SK-N-SH (cell line): ENCODE measurements around the gene ITM2C. TPM values are rescaled to one million over a fixed set of nuclear protein-coding genes. Genes with fewer than 3 reads are reported as not detected.

ENCODE experiments used
- CTCF ChIA-PET: fragments of 300-600, 350-600 bp; formaldehyde crosslinking; extraction: SDS; loops from one replicate; lab custom pipeline; 2021; lab: Yijun Ruan, JAX
- POLR2A ChIA-PET: fragments of 350-600 bp; sonication (Branson Sonifier 250); formaldehyde crosslinking; extraction: SDS; loops from one replicate; lab custom pipeline; 2020; ENCODE audit warnings: antibody characterized with exemption, inconsistent platforms; lab: Yijun Ruan, JAX
- DNase-seq: peaks from one replicate; pipeline ENCODE4 v3.0.0; 2012
- H2AFZ ChIP-seq: fragments of 200-600 bp; sonication (generic); 2 replicates; pipeline ENCODE4 v1.8.1; 2016; ENCODE audit warnings: antibody characterized with exemption, mild to moderate bottlenecking, low read depth
- H3F3A ChIP-seq: fragments of 200-600 bp; sonication (generic); replicated peaks from 2 replicates; pipeline ENCODE3; 2016; ENCODE audit warnings: antibody characterized with exemption, mild to moderate bottlenecking; ENCODE audit not compliant: insufficient read depth
- H3K27ac ChIP-seq, 2 experiments: fragments of 200-500 bp in 1 of 2; fragments of 200-600 bp in 1 of 2; sonication (Bioruptor generic) in 1 of 2; sonication (generic), shearing (Covaris generic) in 1 of 2; 2 replicates each; pipeline versions ENCODE4 v1.5.1 to v1.6.1; 2014 to 2016; ENCODE audit warnings: low read depth in 2 of 2, inconsistent platforms in 1 of 2, low read length in 1 of 2, mild to moderate bottlenecking in 1 of 2, mixed read lengths in 1 of 2
- H3K27me3 ChIP-seq: fragments of 200-600 bp; sonication (generic), shearing (Covaris generic); 2 replicates; pipeline ENCODE4 v1.6.1; 2016; ENCODE audit warnings: mixed run types; ENCODE audit not compliant: insufficient read depth
- H3K36me3 ChIP-seq, 2 experiments: fragments of 200-500 bp in 1 of 2; fragments of 200-600 bp in 1 of 2; sonication (Bioruptor generic) in 1 of 2; sonication (generic) in 1 of 2; replicated peaks in 1 of 2; 2 replicates each; pipeline versions ENCODE3 to v1.5.1; 2014 to 2016; ENCODE audit warnings: low read length in 1 of 2, mild to moderate bottlenecking in 1 of 2; ENCODE audit not compliant: insufficient read depth in 2 of 2, control insufficient read depth in 1 of 2
- H3K4me1 ChIP-seq, 2 experiments: fragments of 200-500 bp in 1 of 2; fragments of 200-600 bp in 1 of 2; sonication (Bioruptor generic) in 1 of 2; sonication (generic), shearing (Covaris generic) in 1 of 2; 2 replicates each; pipeline versions ENCODE4 v1.5.1 to v1.6.1; 2014 to 2016; ENCODE audit warnings: low read depth in 1 of 2, low read length in 1 of 2, mixed run types in 1 of 2; ENCODE audit not compliant: insufficient read depth in 2 of 2, control insufficient read depth in 1 of 2
- H3K4me2 ChIP-seq: fragments of 200-600 bp; sonication (generic), shearing (Covaris generic); 2 replicates; pipeline ENCODE4 v1.6.1; 2017; ENCODE audit warnings: mixed run types
- H3K4me3 ChIP-seq, 2 experiments: fragments of 200-500 bp in 1 of 2; fragments of 200-600 bp in 1 of 2; sonication (Bioruptor generic) in 1 of 2; sonication (generic), shearing (Covaris generic) in 1 of 2; 2 replicates each; pipeline versions ENCODE4 v1.5.1 to v1.8.1; 2014 to 2016; ENCODE audit warnings: low read depth in 2 of 2, inconsistent platforms in 1 of 2, low read length in 1 of 2, mild to moderate bottlenecking in 1 of 2, mixed read lengths in 1 of 2, moderate library complexity in 1 of 2
- H3K79me2 ChIP-seq: fragments of 200-600 bp; sonication (generic); 2 replicates; pipeline ENCODE4 v1.8.1; 2017; ENCODE audit warnings: mild to moderate bottlenecking; ENCODE audit not compliant: insufficient read depth
- H3K9ac ChIP-seq: fragments of 200-600 bp; sonication (generic); 2 replicates; pipeline ENCODE4 v1.6.1; 2017; ENCODE audit warnings: mixed run types
- H3K9me2 ChIP-seq: fragments of 200-600 bp; sonication (generic); 2 replicates; pipeline ENCODE4 v1.6.1; 2017; ENCODE audit warnings: mixed run types
- H3K9me3 ChIP-seq: fragments of 200-600 bp; sonication (generic); 2 replicates; pipeline ENCODE4 v1.6.1; 2017; ENCODE audit warnings: mixed run types, mild to moderate bottlenecking, moderate library complexity
- H4K20me1 ChIP-seq: fragments of 200-600 bp; sonication (generic); 2 replicates; pipeline ENCODE4 v1.6.1; 2017; ENCODE audit warnings: mild to moderate bottlenecking, mixed run types; ENCODE audit not compliant: insufficient read depth
- CHD2 ChIP-seq: fragments of 150-350 bp; IDR thresholded peaks from 2 replicates; pipeline ENCODE4 v1.6.1; 2018; ENCODE audit warnings: low read length; ENCODE audit not compliant: partially characterized antibody
- EP300 ChIP-seq, 2 experiments: IDR thresholded peaks; 2 replicates each; pipeline versions ENCODE4 v1.4.0 to v1.6.1; 2012; ENCODE audit warnings: borderline replicate concordance in 1 of 2, low read depth in 1 of 2, low read length in 1 of 2
- EZH2phosphoT487 ChIP-seq: fragments of 200-600 bp; sonication (generic); IDR thresholded peaks from 2 replicates; pipeline ENCODE4 v1.6.1; 2017; ENCODE audit warnings: low read depth, mixed run types, mild to moderate bottlenecking, antibody characterized with exemption, moderate library complexity, borderline replicate concordance
- FOXJ3 ChIP-seq: sonication (generic); formaldehyde crosslinking; IDR thresholded peaks from 2 replicates; pipeline ENCODE4 v1.5.1; 2020; ENCODE audit warnings: mild to moderate bottlenecking, missing genetic modification reagents
- FOXM1 ChIP-seq: IDR thresholded peaks from 2 replicates; pipeline ENCODE4 v1.4.0; 2012; ENCODE audit warnings: low read depth, mild to moderate bottlenecking
- GABPA ChIP-seq: IDR thresholded peaks from 2 replicates; pipeline ENCODE4 v1.4.0; 2012; ENCODE audit warnings: low read depth, mild to moderate bottlenecking
- GATA2 ChIP-seq: sonication (generic); formaldehyde crosslinking; IDR thresholded peaks from 2 replicates; pipeline ENCODE4 v1.5.0; 2020; ENCODE audit warnings: mild to moderate bottlenecking, missing genetic modification reagents
- IRF3 ChIP-seq: fragments of 150-350 bp; IDR thresholded peaks from 2 replicates; pipeline ENCODE4 v1.6.1; 2016; ENCODE audit warnings: mild to moderate bottlenecking, low read depth, low read length
- JUND ChIP-seq: IDR thresholded peaks from 2 replicates; pipeline ENCODE4 v1.4.0; 2012
- MXI1 ChIP-seq: IDR thresholded peaks from 2 replicates; pipeline ENCODE4 v1.6.1; 2012; ENCODE audit warnings: mild to moderate bottlenecking, low read depth, low read length, improper control_type of control experiment
- NFIC ChIP-seq: IDR thresholded peaks from 2 replicates; pipeline ENCODE4 v1.4.0; 2012; ENCODE audit warnings: borderline replicate concordance
- PBX3 ChIP-seq: IDR thresholded peaks from 2 replicates; pipeline ENCODE4; 2012
- RAD21 ChIP-seq: IDR thresholded peaks from 2 replicates; pipeline ENCODE4 v1.6.1; 2012; ENCODE audit warnings: mild to moderate bottlenecking, low read length
- RCOR1 ChIP-seq: fragments of 150-350 bp; IDR thresholded peaks from 2 replicates; pipeline ENCODE4 v1.6.1; 2017; ENCODE audit warnings: antibody characterized with exemption, low read length
- REST ChIP-seq: IDR thresholded peaks from 2 replicates; pipeline ENCODE4 v1.6.1; 2012; ENCODE audit warnings: mild to moderate bottlenecking, low read depth, low read length, moderate library complexity
- RFX5 ChIP-seq: IDR thresholded peaks from 2 replicates; pipeline ENCODE4 v1.6.1; 2012; ENCODE audit warnings: mild to moderate bottlenecking, improper control_type of control experiment, low read length
- SIN3A ChIP-seq: IDR thresholded peaks from 2 replicates; pipeline ENCODE4 v1.6.1; 2012; ENCODE audit warnings: low read depth, mild to moderate bottlenecking, low read length, moderate library complexity, borderline replicate concordance
- TEAD4 ChIP-seq: IDR thresholded peaks from 2 replicates; pipeline ENCODE4 v1.4.0; 2012; ENCODE audit warnings: mild to moderate bottlenecking, borderline replicate concordance; ENCODE audit not compliant: insufficient read depth
- USF2 ChIP-seq: fragments of 150-350 bp; IDR thresholded peaks from 2 replicates; pipeline ENCODE4 v1.6.1; 2017; ENCODE audit warnings: antibody characterized with exemption, low read length, low read depth, borderline replicate concordance
- YY1 ChIP-seq: IDR thresholded peaks from 2 replicates; pipeline ENCODE4 v1.4.0; 2012; ENCODE audit warnings: low read depth, mild to moderate bottlenecking
- ZBTB33 ChIP-seq: IDR thresholded peaks from 2 replicates; pipeline ENCODE4 v1.4.0; 2012; ENCODE audit warnings: low read depth, borderline replicate concordance
- WGBS: methylation state at CpG from one replicate; pipeline ENCODE4 v1.1.6; 2017; ENCODE audit warnings: low lambda C conversion rate; 5-methylcytosine and 5-hydroxymethylcytosine counted together
- polyA plus RNA-seq, 3 experiments: library from polyadenylated mRNA; depleted of rRNA; stranded (reverse); fragments of >200 nt; gene quantifications; 2 replicates each; pipeline ENCODE4 v1.2.3, GENCODE V29; 2012

The ITM2C gene
- polyA plus RNA-seq, 1 of the 3 experiments (the other 2 are of a cell fraction), result 288 TPM

- TF ChIP-seq REST, result no peak
- no peak for TF ChIP-seq PBX3
- TF ChIP-seq RAD21, result peak; percentile 94
- TF ChIP-seq, all 33 proteins: peak for 3
Observed at GRCh38 chr2:230824406-230824978, 40.2 kb upstream of the ITM2C start (continued).

GRCh38 chr2:230825354-230825753 is 39.4 kb upstream of the ITM2C start:
- ChIA-PET CTCF (interaction anchor here (0.7 to 8.5 kb wide), 6 partner anchors 13 to 228 kb away, joined by 3 to 171 read pairs (median 10); no protein-coding TSS in a partner anchor), POLR2A (no interaction called here)
- TF ChIP-seq EP300 (IDR thresholded peaks at IDR 0.05; ENCODE audit: borderline replicate concordance in 1 of 2, low read depth in 1 of 2, low read length in 1 of 2) (no peak), RFX5 (no peak), RCOR1 (no peak), JUND (no peak), RAD21 (no peak), TEAD4 (no peak), YY1 (no peak), ZBTB33 (no peak), GABPA (no peak), FOXM1 (no peak), FOXJ3 (no peak), SIN3A (no peak), CHD2 (no peak), MXI1 (no peak), GATA2 (no peak), EZH2phosphoT487 (no peak), USF2 (no peak), IRF3 (no peak), PBX3 (no peak), NFIC (no peak)
- no peaks in the 10 kb centered on the region for H3K27me3 ChIP-seq
- H3K4me3 ChIP-seq, result no peak overlapping the region
- H3K9me2 ChIP-seq, result no peaks in the 10 kb centered on the region
- DNase-seq, result no peak
- 34% methylated on average over 1 of the region's 1 CpG for WGBS
- H3K4me2 ChIP-seq, result no peak overlapping the region
- no peak overlapping the region for H3K27ac ChIP-seq
- no peaks in the 10 kb centered on the region for H3K79me2 ChIP-seq
- no peaks in the 10 kb centered on the region for H3F3A ChIP-seq
- H3K4me1 ChIP-seq, result no peaks in the 10 kb centered on the region; a peak in 1 of 4 replicates
- H3K9ac ChIP-seq, result no peak overlapping the region
- no peak overlapping the region for H2AFZ ChIP-seq
- H3K9me3 ChIP-seq, result no peaks in the 10 kb centered on the region
- H3K36me3 ChIP-seq, result peaks cover 0 to 4% of the 10 kb centered on the region in 2 experiments
- no peaks in the 10 kb centered on the region for H4K20me1 ChIP-seq
